KG1 (cell line): Measurements from ENCODE around the gene GFY.
"Not testable (repeated sequence)": the region's sequence is repeated elsewhere in the genome, so short reads cannot be mapped to it uniquely, and the experiment has no call there.

ENCODE experiments used
- DNase-seq: peaks from one replicate; lab custom pipeline; 2025; lab: John Stamatoyannopoulos, UW

The GFY gene

DNA sequence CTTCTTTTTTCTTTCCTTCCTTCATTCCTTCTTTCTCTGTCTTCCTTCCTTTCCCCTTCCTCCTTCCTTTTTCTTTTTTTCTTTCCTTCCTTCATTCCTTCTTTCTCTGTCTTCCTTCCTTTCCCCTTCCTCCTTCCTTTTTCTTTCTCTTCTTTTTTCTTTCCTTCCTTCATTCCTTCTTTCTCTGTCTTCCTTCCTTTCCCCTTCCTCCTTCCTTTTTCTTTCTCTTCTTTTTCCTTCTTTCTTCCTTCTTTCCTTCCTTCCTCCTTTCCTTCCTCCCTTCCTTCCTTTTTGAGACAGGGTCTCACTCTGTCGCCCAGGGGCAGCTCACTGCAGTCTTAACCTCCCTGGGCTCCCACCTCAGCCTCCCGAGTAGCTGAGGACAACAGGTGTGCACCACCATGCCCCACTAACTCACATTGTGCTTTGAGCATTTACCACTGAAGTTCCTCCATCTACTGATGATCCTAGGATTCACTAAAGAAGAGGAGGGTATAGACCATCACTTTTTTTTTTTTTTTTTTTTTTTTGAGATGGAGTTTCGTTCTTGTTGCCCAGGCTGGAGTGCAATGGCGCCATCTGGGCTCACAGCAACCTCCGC is 19.0 kb downstream of the GFY start:
- DNase-seq, result not testable (repeated sequence)

DNA sequence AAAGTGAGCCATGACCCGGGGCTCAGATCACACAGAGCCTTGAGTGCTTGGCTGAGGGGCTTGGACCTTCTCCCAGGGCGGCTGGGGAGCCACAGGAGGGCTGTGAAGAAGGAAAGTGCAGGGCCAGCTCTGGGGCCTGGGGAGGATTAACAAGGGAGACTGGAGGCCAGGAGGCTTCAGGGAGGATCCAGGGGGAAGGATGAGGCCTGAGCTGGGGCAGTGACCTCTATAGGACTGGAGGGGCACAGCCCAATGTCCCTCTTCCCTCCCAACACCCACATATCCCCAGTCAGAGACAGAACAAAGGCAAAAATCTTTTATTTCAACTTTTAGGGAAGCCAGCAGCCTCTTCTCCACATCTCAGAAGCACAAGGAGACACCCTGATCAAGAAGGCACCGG is 20.8 kb downstream of the GFY start:
- DNase-seq, result no peak

GRCh38 chr19:49447485-49448431 is 22.6 kb downstream of the GFY start:
- no peak for DNase-seq

- DNase-seq, result no peak
Observed at GRCh38 chr19:49448432-49448786, 23.2 kb downstream of the GFY start.

DNA sequence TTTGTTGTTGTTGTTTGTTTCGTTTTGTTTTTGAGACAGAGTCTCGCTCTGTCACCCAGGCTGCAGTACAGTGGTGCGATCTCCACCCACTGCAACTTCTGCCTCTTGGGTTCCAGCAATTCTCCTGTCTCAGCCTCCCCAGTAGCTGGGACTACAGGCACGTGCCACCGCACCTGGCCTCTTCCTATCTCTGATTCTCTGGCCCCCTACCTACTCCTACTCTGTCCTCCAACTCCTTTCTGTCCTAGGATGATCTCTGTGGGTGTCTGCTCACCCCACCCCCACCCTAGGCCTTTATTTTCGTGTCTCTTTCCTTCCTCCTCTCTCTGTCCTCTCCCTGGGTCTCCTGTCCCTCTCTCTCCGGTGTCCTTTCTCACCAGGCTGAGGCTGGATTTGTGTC is 25.2 kb downstream of the GFY start:
- no peak for DNase-seq

DNA sequence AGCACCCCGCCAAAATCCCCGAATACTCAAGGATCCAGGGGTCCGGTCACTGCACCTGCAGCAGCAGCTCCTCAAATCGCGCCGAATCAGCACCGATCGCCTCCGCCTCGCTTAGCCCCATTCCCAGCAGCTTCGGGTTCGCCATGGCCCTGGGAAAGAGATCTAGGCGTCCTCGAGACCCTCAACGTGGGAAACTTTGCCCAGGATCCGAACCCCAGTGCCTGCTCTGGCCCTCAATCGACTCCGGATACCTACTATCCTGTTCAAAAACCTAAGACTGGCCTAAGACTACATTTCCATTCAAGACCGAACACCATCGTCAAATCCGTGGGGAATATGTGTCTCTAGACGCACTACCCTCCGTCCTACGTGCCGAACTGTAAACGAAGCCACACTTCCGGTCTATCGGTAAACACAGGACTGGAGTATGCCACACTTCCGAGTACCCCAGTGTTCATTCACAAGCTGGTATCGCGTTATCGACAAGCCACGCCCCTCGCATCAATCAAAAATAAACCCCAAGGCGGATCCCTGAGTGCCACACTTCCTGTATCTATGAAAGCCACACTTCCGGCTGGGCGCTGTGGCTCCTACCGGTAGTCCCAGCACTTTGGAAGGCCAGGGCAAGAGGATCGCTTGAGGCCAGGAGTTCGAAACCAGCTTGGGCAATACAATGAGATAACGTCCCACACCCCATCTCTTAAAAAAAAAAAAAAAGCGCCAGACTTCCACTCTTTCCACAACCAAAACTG is 26.4 kb downstream of the GFY start, which contains the start of gene PIH1D1:
Gene PIH1D1 (minus strand): TSS at position 385 of the 752 bp plus-strand sequence. CDS start 240 bp downstream, at position 145.
- DNase-seq, result peak; percentile 97

GRCh38 chr19:49453013-49453756 is 28.0 kb downstream of the GFY start, which contains the start of gene ALDH16A1:
Gene ALDH16A1, plus strand, starts transcription at chr19:49453225. Its CDS starts 107 bp downstream, at chr19:49453332.
- peak; percentile 100 for DNase-seq

- no peak for DNase-seq
Observed at GRCh38 chr19:49453757-49454240, 28.6 kb downstream of the GFY start.

DNA sequence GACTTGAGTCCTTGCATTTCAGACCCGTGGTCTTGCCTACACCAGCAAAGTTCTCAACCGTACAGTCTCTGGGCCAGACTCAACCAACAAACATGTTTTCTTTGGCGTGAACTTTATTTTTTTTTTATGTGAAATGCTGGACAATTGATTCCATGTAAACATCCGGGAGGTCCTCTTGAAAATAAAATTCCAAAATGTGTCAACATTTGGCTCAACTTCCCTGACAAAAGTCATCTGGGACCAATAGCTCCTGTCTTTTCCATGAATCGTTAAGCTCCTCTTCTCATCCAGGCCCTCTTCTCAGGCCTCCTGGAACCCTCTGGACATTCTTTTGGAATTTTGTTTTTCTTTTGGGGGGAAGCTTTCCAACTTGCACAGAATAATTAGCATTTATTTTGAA is 30.6 kb downstream of the GFY start:
- DNase-seq, result no peak

DNA sequence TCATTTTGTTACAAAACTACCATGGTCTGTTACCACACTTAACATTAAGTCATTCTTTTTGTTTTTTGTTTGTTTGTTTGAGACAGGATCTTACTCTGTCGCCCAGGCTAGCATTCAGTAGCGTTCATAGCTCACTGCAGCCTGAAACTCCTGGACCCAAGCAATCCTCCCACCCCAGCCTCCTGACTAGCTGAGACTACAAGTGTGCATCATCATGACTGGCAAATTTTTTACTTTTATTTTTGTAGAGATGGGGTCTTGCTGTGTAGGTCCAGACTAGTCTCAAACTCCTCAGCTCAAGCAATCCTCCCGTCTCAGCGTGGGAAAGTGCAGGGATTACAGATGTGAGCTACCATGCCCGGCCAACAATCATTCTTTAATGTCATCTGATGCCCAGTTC is 31.1 kb downstream of the GFY start:
- DNase-seq, result no peak

DNA sequence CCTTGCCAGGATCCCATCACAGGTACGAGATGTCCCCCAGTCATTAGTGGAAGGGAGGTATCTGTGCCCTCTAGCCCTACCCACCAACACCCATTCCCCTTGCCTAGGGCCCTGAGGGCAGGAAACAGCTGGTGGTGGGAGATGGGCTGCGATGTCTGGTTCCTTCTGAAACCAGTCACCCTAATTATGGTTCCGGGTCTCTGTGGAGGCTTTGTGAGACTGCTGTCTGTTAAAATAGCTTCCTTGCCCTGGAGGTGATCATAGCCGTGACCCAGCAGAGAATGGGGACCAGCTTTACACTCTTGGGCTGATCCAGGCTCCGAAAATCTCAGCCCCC is 33.3 kb downstream of the GFY start:
- DNase-seq, result no peak

GRCh38 chr19:49459388-49459787 is 34.2 kb downstream of the GFY start:
- DNase-seq, result no peak

GRCh38 chr19:49461130-49461529 is 35.9 kb downstream of the GFY start:
- DNase-seq, result not testable (repeated sequence)

DNA sequence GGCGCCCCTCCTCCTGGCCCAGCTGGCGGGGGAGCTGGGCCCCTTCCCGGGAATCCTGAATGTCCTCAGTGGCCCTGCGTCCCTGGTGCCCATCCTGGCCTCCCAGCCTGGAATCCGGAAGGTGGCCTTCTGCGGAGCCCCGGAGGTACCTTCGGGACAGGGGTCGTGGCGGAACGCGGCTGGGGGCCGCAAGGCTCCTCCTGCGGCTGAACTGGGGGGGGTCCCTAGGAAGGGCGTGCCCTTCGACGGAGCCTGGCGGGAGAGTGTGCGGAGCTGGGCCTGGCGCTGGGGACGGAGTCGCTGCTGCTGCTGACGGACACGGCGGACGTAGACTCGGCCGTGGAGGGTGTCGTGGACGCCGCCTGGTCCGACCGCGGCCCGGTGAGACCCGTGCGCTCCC is 36.5 kb downstream of the GFY start:
- DNase-seq, result no peak

DNA sequence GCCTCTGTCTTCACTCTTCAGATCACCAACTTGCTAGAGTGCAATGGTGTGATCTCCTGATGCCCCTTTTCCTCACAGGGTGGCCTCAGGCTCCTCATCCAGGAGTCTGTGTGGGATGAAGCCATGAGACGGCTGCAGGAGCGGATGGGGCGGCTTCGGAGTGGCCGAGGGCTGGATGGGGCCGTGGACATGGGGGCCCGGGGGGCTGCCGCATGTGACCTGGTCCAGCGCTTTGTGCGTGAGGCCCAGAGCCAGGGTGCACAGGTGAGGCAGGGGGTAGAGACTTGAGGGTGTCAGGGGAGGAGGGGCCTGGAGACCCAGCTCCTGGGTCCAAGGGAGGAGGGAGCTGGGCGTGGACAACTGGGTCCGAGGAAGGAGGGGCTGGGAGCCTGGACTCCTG is 37.3 kb downstream of the GFY start:
- no peak for DNase-seq

- no peak for DNase-seq
Observed at GRCh38 chr19:49463960-49464740, 39.0 kb downstream of the GFY start.

DNA sequence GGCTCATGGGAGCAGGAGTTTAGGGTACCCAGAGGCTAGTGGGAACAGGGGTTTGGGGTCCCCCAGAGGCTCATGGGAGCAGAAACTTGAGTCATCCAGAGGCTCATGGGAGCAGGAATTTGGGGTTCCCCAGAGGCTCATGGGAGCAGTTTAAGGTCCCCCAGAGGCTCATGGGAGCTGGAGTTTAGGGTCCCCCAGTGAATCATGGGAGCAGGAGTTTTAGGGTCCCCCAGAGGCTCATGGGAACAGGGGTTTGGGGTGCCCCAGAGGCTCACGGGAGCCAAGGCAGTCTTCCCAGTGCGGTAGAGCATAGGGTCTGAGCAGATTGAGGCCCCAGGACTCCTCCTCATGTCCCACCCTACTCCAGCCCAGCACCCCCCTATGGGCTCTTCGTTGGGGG is 40.2 kb downstream of the GFY start:
- DNase-seq, result no peak

GRCh38 chr19:49468199-49468598 is 43.0 kb downstream of the GFY start:
- DNase-seq, result no peak

- DNase-seq, result peak; percentile 53
Observed at GRCh38 chr19:49468746-49469447, 43.7 kb downstream of the GFY start.
